ENCODE results near the gene TMEM236.

DNA sequence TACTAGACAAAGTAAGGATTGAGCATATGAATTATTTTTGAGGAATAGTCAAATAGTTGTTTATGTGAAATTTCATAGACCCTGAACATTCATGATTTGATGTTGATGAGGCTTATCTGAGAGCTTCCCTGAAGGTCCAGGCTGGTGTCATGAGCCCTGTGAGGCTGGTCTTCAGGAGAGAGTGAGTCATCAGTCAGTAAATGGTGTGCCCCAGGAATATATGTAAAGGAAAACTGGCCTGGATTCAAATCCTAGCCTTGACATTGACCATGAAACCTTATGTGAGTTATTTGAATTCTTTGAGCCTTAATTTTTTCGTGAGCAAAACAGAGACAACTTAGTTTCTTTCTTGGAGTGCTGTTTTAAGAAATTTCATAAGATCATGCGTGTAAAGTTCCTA is 6.2 kb downstream of the TMEM236 start:
- no peak for TF ChIP-seq POLR2AphosphoS5 (IDR thresholded peaks at IDR 0.05)
- TF ChIP-seq, protein P1, sequence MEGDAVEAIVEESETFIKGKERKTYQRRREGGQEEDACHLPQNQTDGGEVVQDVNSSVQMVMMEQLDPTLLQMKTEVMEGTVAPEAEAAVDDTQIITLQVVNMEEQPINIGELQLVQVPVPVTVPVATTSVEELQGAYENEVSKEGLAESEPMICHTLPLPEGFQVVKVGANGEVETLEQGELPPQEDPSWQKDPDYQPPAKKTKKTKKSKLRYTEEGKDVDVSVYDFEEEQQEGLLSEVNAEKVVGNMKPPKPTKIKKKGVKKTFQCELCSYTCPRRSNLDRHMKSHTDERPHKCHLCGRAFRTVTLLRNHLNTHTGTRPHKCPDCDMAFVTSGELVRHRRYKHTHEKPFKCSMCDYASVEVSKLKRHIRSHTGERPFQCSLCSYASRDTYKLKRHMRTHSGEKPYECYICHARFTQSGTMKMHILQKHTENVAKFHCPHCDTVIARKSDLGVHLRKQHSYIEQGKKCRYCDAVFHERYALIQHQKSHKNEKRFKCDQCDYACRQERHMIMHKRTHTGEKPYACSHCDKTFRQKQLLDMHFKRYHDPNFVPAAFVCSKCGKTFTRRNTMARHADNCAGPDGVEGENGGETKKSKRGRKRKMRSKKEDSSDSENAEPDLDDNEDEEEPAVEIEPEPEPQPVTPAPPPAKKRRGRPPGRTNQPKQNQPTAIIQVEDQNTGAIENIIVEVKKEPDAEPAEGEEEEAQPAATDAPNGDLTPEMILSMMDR (IDR thresholded peaks at IDR 0.05): no peak
